ENCODE measurements around the gene HS3ST4.

HS3ST4 gene

DNA sequence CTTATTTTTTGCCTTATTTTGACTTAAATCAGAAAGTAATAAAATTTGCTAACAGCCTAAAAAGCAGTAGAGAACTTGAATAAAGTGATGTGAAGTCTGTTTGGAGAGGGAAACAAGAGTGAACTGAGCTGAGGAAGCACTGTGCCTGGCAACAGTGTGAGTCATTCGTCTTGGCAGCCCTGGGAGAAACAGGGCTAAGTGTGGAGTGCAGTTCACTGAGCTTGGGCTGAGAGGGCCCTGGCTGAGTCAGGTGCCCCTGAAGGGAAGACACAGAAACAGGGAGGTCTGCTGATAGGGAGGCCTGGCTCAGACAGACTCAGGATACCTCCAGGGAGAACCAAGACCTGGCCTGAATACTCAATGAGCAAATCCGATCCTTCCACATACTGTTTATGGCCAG, 132.1 kb downstream of the HS3ST4 start:
- DNase-seq (ENCODE audit: low spot score) = no peak

- DNase-seq (ENCODE audit: low spot score) = no peak
Measured at GRCh38 chr16:25827709-25828108, 135.9 kb downstream of the HS3ST4 start.

DNA sequence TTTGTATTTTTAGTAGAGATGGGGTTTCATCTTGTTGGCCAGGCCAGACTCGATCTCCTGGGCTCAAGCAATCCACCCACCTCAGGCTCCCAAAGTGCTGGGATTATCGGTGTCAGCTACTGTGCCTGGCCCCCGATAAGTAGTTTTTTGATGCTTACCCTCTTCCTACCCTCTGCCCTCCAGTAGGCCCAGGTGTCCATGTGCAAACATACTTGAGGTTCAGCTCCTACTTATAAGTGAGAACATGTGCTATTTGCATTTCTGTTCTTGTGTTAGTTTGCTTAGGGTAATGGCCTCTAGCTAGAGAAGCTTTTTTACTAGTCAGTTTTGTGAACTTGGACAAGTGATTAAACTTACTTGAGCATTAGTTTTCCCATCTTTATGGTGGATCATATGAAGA, 136.8 kb downstream of the HS3ST4 start:
- no peak for DNase-seq (ENCODE audit: low spot score)

GRCh38 chr16:25832291-25832690, 140.5 kb downstream of the HS3ST4 start:
- no peak for DNase-seq (ENCODE audit: low spot score)

- DNase-seq (ENCODE audit: low spot score) = no peak
Measured at GRCh38 chr16:25834101-25834500, 142.3 kb downstream of the HS3ST4 start.

DNA sequence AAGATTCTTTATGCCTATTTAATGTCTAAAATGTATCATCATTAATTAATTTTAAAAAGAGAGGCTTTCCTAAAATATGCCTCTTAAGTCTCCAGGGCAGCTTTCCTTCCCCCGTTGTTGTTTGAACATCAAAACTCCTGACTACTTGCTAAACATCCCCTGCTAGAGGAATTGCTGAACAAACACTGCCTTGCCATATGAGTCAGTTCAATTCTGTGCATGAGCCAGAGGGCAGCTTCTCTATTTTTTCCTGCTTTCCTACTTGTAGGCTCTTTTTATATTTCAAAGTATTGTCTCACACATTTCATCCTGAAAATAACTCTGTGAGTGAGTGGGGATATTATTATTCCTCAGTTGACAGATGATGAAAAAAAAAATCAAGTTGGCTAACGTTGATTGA, 143.4 kb downstream of the HS3ST4 start:
- DNase-seq (ENCODE audit: low spot score) = no peak

GRCh38 chr16:25838724-25839186, 147.0 kb downstream of the HS3ST4 start:
- DNase-seq (ENCODE audit: low spot score) = peak; percentile 76

- DNase-seq (ENCODE audit: low spot score) = no peak
Measured at GRCh38 chr16:25841761-25842160, 150.0 kb downstream of the HS3ST4 start.

DNA sequence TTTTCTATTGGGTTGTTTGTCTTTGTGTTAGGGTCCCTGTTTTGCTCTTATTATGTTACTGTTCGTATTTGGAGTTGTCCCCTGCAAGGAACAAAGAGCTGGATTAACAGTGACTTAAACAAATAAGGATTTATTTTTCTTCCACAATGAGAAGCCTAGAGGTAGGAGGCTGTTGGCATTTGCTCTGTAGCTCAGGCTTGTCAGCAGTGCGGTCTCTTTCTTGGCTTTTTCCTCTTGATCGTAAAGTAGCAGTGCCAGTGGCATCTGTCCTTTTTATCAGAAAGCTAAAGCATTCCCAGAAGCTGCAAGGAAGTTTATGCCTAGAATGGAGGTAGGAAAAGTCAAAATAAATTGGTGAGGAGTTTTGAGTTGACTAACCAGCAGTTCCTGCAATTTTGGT, 154.1 kb downstream of the HS3ST4 start:
- DNase-seq (ENCODE audit: low spot score) = no peak

DNA sequence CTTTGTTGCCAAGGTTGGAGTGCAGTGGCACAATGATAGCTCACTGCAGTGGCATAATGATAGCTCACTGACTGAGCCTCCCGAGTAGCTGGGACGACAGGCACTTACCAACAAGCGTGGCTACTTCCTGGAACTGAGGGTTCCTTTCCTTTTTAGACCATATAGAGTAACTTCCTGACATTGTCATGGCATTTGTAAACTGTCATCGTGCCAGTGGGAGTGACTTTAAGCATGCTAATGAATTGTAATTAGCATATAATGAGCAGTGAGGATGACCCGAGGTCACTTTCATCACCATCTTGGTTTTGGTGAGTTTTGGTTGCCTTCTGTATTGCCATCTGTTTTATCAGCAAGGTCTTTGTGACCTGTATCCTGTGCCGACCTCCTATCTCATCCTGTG, 162.4 kb downstream of the HS3ST4 start:
- DNase-seq (ENCODE audit: low spot score) = no peak

DNA sequence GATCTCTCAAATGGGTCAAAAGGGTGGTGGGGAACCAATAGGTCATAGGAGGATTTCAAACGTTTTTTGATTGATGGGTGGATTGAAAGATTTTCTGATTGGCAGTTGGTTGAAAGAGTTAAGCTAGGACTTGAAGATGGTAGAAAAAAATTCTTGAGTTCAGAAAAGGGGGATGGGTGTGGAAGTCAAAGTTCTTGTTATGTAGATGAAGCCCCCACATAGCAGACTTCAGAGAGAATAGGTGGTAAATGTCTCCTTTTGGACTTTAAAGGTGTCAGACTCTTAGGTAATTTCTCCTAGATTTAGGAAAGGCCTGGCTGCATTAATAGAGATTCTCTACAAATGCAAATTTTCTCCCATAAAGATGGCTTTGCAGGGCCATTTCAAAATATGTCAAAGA, 163.3 kb downstream of the HS3ST4 start:
- DNase-seq (ENCODE audit: low spot score) = no peak

DNA sequence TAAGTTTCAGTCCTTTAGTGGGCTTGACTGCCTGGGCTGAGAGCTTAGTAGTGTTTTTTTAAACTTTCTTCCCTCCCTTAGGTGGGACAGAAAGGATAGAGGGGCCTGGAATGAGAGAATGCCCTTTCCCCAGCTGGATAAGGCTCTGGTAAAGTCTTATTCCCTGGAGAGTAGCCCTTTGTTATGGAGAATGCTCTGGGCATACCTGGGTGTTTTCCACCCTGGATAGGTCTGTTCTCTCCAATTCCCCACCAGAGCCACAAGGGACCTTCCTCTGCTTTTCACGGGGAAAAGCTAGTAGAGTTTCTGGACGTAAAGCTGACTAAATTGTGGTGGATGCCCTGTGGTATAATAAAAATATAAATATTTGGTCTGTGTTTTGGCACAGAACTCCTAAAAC, 164.1 kb downstream of the HS3ST4 start:
- no peak for DNase-seq (ENCODE audit: low spot score)

DNA sequence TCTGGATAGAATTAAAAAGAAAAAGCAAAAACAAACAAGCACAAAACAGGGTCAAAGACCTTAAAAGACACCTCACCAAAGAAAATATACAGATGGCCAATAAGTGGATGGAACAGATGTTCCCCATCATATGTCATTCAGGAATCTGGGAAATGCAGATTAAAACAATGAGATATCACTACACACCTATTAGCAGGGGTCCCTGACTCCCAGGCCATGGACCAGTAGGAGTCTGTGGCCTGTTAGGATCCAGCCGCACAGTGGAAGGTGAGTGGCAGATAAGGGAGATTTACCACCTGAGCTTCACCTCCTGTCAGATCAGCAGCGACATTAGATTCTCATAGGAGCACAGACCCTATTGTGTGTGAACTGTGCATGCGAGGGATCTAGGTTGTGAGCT, 167.9 kb downstream of the HS3ST4 start:
- peak; percentile 87 for DNase-seq (ENCODE audit: low spot score)

- no peak for DNase-seq (ENCODE audit: low spot score)
Measured at GRCh38 chr16:25867041-25867440, 175.3 kb downstream of the HS3ST4 start.

DNA sequence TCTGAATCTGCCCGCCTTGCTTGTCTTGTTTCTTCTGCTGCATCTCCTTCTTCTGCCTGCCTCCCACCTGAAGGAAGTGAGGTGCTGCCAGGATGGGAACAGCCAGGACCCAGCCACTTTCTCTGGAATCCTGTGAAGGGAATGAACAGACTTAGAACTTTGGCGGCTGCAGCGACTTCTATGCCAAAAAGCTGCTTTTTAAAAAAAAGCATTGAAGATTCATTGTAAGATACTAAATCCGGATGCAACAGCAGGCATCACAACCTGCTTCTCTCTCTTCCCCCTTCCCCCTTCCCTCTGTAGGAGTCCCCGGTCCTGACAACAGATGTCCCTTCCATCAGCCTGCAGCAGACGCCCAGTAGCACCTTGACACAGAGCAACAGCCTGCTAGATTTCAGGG, 176.3 kb downstream of the HS3ST4 start:
- peak; percentile 50 for DNase-seq (ENCODE audit: low spot score)

- DNase-seq (ENCODE audit: low spot score) = peak; percentile 48
Measured at GRCh38 chr16:25868706-25869370, 177.1 kb downstream of the HS3ST4 start.

DNA sequence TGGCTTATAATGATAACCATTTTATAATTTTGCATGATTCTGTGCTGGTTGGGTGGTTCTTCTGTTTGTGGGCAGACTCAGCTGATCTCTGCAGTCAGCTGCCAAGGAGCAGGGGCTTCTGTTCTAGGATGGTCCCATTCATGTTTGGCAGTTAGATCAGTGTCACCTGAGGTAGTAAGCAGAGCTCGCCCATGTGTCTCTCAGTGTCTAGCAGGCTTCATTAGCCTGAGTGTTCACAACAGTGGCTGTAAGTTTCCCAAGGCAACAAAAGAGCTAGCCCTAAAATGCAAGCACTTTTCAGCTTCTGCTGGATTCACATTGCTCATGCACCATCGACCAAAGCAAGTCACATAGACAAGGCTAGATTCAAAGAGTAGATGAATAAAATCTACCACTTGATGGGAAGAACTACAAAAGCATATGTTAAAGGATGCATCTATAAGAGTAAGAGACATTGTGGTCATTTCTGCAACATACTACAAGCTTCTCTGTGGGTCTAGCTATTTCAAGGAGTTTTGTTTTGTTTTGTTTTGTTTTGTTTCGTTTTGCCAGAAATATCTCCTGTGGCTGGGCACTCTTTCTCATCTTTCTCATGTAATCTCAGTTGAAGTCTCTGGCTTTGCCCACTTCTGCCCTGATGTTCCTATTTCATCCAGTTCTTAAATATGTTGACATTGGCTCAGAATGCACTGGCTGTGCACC, 180.8 kb downstream of the HS3ST4 start:
- no peak for DNase-seq (ENCODE audit: low spot score)

DNA sequence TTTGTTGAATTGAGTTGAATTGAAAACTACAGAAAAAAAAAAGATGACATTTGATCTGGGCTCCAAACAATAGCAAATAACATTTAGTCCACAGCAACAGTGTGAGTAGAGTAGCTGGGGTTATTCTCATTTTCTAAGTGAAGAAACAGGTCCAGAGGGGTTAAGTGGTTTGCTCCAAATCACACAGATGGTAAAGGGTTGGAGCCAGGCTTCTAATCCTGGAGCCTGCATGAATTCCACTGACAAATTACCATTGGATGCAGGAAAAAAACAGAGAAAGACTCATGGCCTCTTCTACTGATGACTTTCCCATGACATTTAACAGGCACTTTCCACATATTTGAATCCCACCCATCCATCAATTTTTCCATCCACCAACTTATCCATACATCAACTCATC, 182.4 kb downstream of the HS3ST4 start:
- DNase-seq (ENCODE audit: low spot score) = no peak

DNA sequence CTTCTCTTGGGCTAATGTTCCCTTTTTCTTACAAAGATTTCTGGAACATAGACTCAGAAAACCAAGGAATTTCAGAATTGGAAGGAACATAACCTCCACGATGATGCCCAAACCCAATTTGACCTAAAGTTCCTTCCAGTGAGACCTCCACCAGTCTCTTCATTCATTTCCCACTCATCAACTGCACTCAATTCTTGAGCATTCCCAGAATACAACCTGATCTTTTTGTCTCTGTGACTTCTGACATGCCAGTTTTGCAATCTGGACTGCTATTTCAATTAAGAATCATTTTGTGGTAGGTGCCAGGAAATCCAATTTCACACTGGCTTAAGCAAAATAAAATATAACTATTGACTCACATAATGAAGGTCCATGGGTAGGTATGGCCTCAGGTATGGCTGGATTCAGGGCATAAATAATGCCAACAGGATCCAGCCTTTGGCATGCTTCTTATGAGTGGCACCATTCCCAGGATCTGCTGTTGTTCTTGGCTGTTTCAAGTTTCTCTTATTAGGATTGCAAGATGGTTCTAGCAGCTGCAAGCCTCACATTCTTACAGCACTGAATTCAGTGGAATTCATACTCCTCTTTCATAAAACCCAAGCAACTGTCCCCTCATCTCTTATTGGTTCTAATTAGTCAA, 184.3 kb downstream of the HS3ST4 start:
- no peak for DNase-seq (ENCODE audit: low spot score)

DNA sequence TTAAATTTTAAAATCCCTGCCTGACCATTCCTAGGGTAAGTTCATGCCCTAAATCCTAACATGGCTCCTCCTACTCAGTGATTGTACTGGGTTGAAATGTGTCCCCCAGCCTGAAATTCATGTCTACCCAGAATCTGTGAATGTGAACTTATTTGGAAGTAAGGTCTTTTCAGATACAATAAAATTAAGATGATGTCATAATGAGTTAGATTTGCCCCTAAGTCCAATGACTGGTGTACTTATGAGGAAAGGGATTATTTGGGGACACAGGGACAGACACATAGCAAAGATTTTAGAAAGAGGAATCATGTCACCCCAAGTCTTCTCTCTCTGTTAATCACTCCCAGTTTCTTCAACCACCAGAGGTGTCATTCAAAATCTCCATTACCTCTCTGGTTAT, 185.3 kb downstream of the HS3ST4 start:
- no peak for DNase-seq (ENCODE audit: low spot score)

GRCh38 chr16:25886598-25886997, 194.8 kb downstream of the HS3ST4 start:
- no peak for DNase-seq (ENCODE audit: low spot score)

- peak; percentile 62 for DNase-seq (ENCODE audit: low spot score)
Measured at GRCh38 chr16:25888868-25889267, 197.1 kb downstream of the HS3ST4 start.

DNA sequence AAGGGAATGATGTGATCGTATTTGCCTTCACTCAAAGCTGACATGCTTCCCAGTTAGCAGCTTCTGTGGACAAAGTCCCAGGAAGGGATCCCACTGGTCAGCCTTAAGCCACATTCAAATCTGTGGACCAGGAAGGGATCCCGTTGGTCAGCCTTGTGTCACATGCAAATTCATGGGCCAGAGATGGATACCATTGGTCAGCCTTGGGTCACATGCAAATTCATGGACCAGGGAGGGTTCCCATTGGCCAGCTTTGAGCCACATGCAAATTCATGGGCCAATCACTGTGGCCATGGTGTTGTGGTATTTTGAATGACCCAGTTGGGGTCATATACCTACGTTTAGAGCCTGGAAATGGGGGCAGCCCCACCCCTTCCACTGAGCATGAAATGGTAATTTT, 201.6 kb downstream of the HS3ST4 start:
- DNase-seq (ENCODE audit: low spot score) = no peak

All from SK-N-DZ (cell line).